GM12878 (cell line): ENCODE measurements around the gene SMCP. TPM values are rescaled to one million over a fixed set of nuclear protein-coding genes. Genes with fewer than 3 reads are reported as not detected.

Experiments used
- ATAC-seq: fragments of 200-7000 bp; cut with Tn5 transposase; 3 replicates; pipeline ENCODE4 v1.9.1; 2020; ENCODE audit warnings: mild to moderate bottlenecking, moderate library complexity
- BruUV-seq: library from RNA; stranded (reverse); fragments of 400-500 nt; replicated peaks from 2 replicates; lab custom pipeline; 2021; lab: Mats Ljungman, UMichigan
- CTCF ChIA-PET: fragments of 300-600 bp; sonication (Branson Sonifier 250); formaldehyde crosslinking; extraction: SDS; loops from one replicate; lab custom pipeline; 2021; ENCODE audit warnings: inconsistent platforms; lab: Yijun Ruan, JAX
- POLR2A ChIA-PET: fragments of 350-600 bp; formaldehyde crosslinking; extraction: SDS; loops from one replicate; lab custom pipeline; 2021; ENCODE audit warnings: inconsistent platforms; lab: Charles Lee
- RAD21 ChIA-PET: fragments of 300-600 bp; sonication (Branson Sonifier 250); formaldehyde crosslinking; loops from one replicate; lab custom pipeline; 2023; ENCODE audit warnings: antibody characterized with exemption; ENCODE audit not compliant: unreplicated experiment; lab: Charles Lee
- SMC1A ChIA-PET: fragments of 300-600 bp; sonication (Branson Sonifier 250); formaldehyde crosslinking; loops from one replicate; lab custom pipeline; 2023; ENCODE audit not compliant: unreplicated experiment, uncharacterized antibody; lab: Charles Lee
- DNase-seq: peaks from one replicate; pipeline ENCODE4 v3.0.0-alpha.2; 2011; ENCODE audit warnings: low read depth, low spot score
- FAIRE-seq: peaks from 3 replicates; lab custom pipeline; 2011; peaks lifted over from hg19 to GRCh38; lab: Jason Lieb, UNC
- H2AFZ ChIP-seq: 2 replicates; pipeline ENCODE4 v1.6.0; 2011; ENCODE audit warnings: low read depth, low read length, control low read depth; ENCODE audit not compliant: control insufficient read depth
- H3K27ac ChIP-seq: 2 replicates; pipeline ENCODE4 v1.5.1; 2011; ENCODE audit warnings: control low read depth; ENCODE audit not compliant: control insufficient read depth, insufficient read depth
- H3K27me3 ChIP-seq, 2 experiments: replicated peaks in 1 of 2; 2 replicates each; pipeline versions ENCODE4 v1.6.0 to v1.6.1; 2011; ENCODE audit warnings: low read length in 1 of 2; ENCODE audit not compliant: control insufficient read depth in 2 of 2, insufficient read depth in 2 of 2
- H3K36me3 ChIP-seq, 2 experiments: 2 replicates each; pipeline ENCODE4 v1.5.1; 2011; ENCODE audit warnings: low read length in 1 of 2; ENCODE audit not compliant: control insufficient read depth in 2 of 2, insufficient read depth in 2 of 2
- H3K4me1 ChIP-seq: 2 replicates; pipeline ENCODE4 v1.6.1; 2011; ENCODE audit warnings: mild to moderate bottlenecking, low read length, moderate library complexity, mixed read lengths; ENCODE audit not compliant: control insufficient read depth, insufficient read depth
- H3K4me2 ChIP-seq: 2 replicates; pipeline ENCODE4 v1.6.0; 2011; ENCODE audit warnings: control low read depth; ENCODE audit not compliant: control insufficient read depth, insufficient read depth
- H3K4me3 ChIP-seq: fragments of 200-600 bp; sonication (generic); 2 replicates; pipeline ENCODE4 v1.5.1; 2016
- H3K79me2 ChIP-seq: 2 replicates; pipeline ENCODE4 v1.6.0; 2011; ENCODE audit warnings: low read length; ENCODE audit not compliant: control insufficient read depth, insufficient read depth
- H3K9ac ChIP-seq: 2 replicates; pipeline ENCODE4 v1.8.0; 2011; ENCODE audit warnings: low read length, control low read depth, mixed read lengths; ENCODE audit not compliant: control insufficient read depth, insufficient read depth
- H3K9me3 ChIP-seq: replicated peaks from 3 replicates; pipeline ENCODE4 v1.5.1; 2011; ENCODE audit warnings: mild to moderate bottlenecking, low read length; ENCODE audit not compliant: control insufficient read depth, insufficient read depth
- H4K20me1 ChIP-seq: 2 replicates; pipeline ENCODE4 v1.6.0; 2011; ENCODE audit not compliant: control insufficient read depth, insufficient read depth
- ATF3 ChIP-seq: IDR thresholded peaks from 2 replicates; pipeline ENCODE4 v1.6.1; 2011; ENCODE audit warnings: low read depth, mild to moderate bottlenecking, low read length, moderate library complexity, borderline replicate concordance; ENCODE audit errors: extremely low read depth
- BACH1 ChIP-seq: fragments of 450-650 bp; IDR thresholded peaks from 2 replicates; pipeline ENCODE4 v1.6.1; 2017; ENCODE audit warnings: mild to moderate bottlenecking, borderline replicate concordance
- CBX5 ChIP-seq: sonication (generic); IDR thresholded peaks from 2 replicates; pipeline ENCODE4 v1.6.1; 2016; ENCODE audit warnings: low read depth, moderate library complexity, mild to moderate bottlenecking, inconsistent platforms
- CREM ChIP-seq: IDR thresholded peaks from 2 replicates; pipeline ENCODE4 v1.6.1; 2014; ENCODE audit warnings: antibody characterized with exemption, low read depth
- ESRRA ChIP-seq: IDR thresholded peaks from 2 replicates; pipeline ENCODE4 v1.6.1; 2012; ENCODE audit warnings: mild to moderate bottlenecking, low read length, improper control_type of control experiment
- GABPA ChIP-seq: IDR thresholded peaks from 2 replicates; pipeline ENCODE4 v1.6.1; 2014; ENCODE audit warnings: antibody characterized with exemption, low read depth, mild to moderate bottlenecking, inconsistent platforms
- IKZF2 ChIP-seq, 2 experiments: fragments of 450-650 bp; IDR thresholded peaks; 2 replicates each; pipeline ENCODE4 v1.6.1; 2017; ENCODE audit warnings: mild to moderate bottlenecking in 2 of 2, moderate library complexity in 2 of 2
- JUNB ChIP-seq: IDR thresholded peaks from 2 replicates; pipeline ENCODE4 v1.6.1; 2016; ENCODE audit warnings: antibody characterized with exemption, mild to moderate bottlenecking
- KLF5 ChIP-seq: fragments of 450-650 bp; IDR thresholded peaks from 2 replicates; pipeline ENCODE4 v1.6.1; 2014; ENCODE audit warnings: mild to moderate bottlenecking; ENCODE audit not compliant: partially characterized antibody
- MXI1 ChIP-seq: fragments of 150-350 bp; IDR thresholded peaks from 2 replicates; pipeline ENCODE4 v1.6.1; 2011; ENCODE audit warnings: low read depth, mild to moderate bottlenecking, inconsistent platforms, low read length, improper control_type of control experiment
- RELA ChIP-seq: fragments of 450-650 bp; IDR thresholded peaks from 2 replicates; pipeline ENCODE4 v1.8.0; 2014; ENCODE audit warnings: borderline replicate concordance; ENCODE audit not compliant: partially characterized antibody
- SIX5 ChIP-seq: IDR thresholded peaks from 2 replicates; pipeline ENCODE4 v1.6.1; 2011; ENCODE audit warnings: mild to moderate bottlenecking, low read depth, low read length, moderate library complexity; ENCODE audit not compliant: severe bottlenecking
- SMC3 ChIP-seq: IDR thresholded peaks from 2 replicates; pipeline ENCODE4 v1.6.1; 2011; ENCODE audit warnings: low read length, improper control_type of control experiment, borderline replicate concordance
- SRF ChIP-seq, 2 experiments: IDR thresholded peaks; 2 replicates each; pipeline ENCODE4 v1.6.1; 2011; ENCODE audit warnings: low read depth in 2 of 2, low read length in 2 of 2, mild to moderate bottlenecking in 1 of 2, moderate library complexity in 1 of 2
- TCF7 ChIP-seq: IDR thresholded peaks from 2 replicates; pipeline ENCODE4 v1.6.1; 2014; ENCODE audit warnings: antibody characterized with exemption, borderline replicate concordance
- ZNF274 ChIP-seq: IDR thresholded peaks from one replicate; pipeline ENCODE4 v1.8.0; 2011; ENCODE audit not compliant: insufficient read length, insufficient read depth
- WGBS: methylation state at CpG from one replicate; pipeline ENCODE4 v1.1.6; 2016; ENCODE audit warnings: low lambda C conversion rate; ENCODE audit not compliant: insufficient replicate concordance, insufficient coverage; ENCODE audit errors: missing lambda C conversion rate; 5-methylcytosine and 5-hydroxymethylcytosine counted together
- in situ Hi-C: fragments of 300-500 bp; cut with MboI; formaldehyde crosslinking; loops from 9 replicates; pipeline ENCODE4 v1.14.3; 2018; ENCODE audit warnings: mixed read lengths
- intact Hi-C: fragments of 100-400 bp; cut with micrococcal nuclease; formaldehyde crosslinking; loops from one replicate; pipeline ENCODE4 v1.14.2; 2022; ENCODE audit not compliant: unreplicated experiment
- polyA plus RNA-seq, 11 experiments: library from polyadenylated mRNA; depleted of rRNA in 4 of 11; unstranded in 6 of 11; stranded (reverse) in 5 of 11; fragments of >200 nt; fragmentation: Nextera tagmentation in 4 of 11; fragmentation: Illumina TruSeq in 1 of 11; extraction: Ambion mirVana in 4 of 11; extraction: Trizol in 1 of 11; gene quantifications; 1 replicate in 1 of 11; 2 replicates in 10 of 11; pipeline versions ENCODE4 v1.2.1 to v1.2.3, GENCODE V29; 2011 to 2016; ENCODE audit warnings: inconsistent platforms in 2 of 11, missing spikeins in 2 of 11, low read depth in 1 of 11
- total RNA-seq, 4 experiments: library from RNA; depleted of rRNA in 3 of 4; stranded (reverse); fragments of >200 nt in 3 of 4; fragmentation: Illumina TruSeq in 1 of 4; extraction: Trizol in 1 of 4; gene quantifications; 2 replicates each; pipeline versions ENCODE4 v1.2.1 to v1.2.3, GENCODE V29; 2013 to 2021

The SMCP gene
- total and polyA plus RNA-seq, 10 of the 15 experiments (the other 5 are each of a cell fraction or from before 2014, with no cell fraction given): 0.16 to 0.69 (median 0.27) TPM; not detected in 7

DNA sequence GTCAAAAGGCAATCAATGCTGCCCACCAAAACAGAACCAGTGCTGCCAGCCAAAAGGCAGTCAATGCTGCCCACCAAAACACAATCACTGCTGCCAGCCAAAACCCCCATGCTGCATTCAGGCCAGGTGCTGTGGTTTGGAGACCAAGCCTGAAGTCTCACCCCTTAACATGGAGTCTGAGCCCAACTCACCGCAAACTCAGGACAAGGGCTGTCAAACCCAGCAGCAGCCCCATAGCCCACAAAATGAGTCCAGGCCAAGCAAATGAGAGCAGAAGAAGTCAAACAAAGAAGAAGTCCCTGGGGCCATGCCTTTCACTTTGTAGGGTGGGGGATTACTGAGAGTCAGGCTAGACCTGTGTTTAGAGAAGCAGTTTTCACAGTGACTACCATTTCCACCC, 6.4 kb downstream of the SMCP start:
- H4K20me1 ChIP-seq: no peaks in the 10 kb centered on the region
- ATAC-seq (peak; percentile 41), FAIRE-seq (no peak), DNase-seq (no peak)
- peaks cover 38% of the 10 kb centered on the region for H3K4me1 ChIP-seq
- TF ChIP-seq SRF (IDR thresholded peaks at IDR 0.05; ENCODE audit: low read depth in 2 of 2, low read length in 2 of 2): no peak
- TF ChIP-seq CREM: 0 out of 2 replicates have a peak, but pooled peaks have one; percentile 5
- no peak overlapping the region for H3K4me3 ChIP-seq
- no peaks in the 10 kb centered on the region for H3K36me3 ChIP-seq
- no TSS peak for BruUV-seq
- peak overlapping the region; percentile 39; the same call in 1 of the 2 replicates for H3K27ac ChIP-seq
- no peak overlapping the region for H3K9ac ChIP-seq
- no peak overlapping the region for H3K4me2 ChIP-seq
- H3K79me2 ChIP-seq: no peaks in the 10 kb centered on the region
- POLR2A ChIA-PET: interaction anchor here (0.6 kb wide), 1 partner anchor 613 kb away, joined by 4 read pairs; no protein-coding TSS in a partner anchor
- RAD21 ChIA-PET: interaction anchor here (1.1 to 1.8 kb wide), 2 partner anchors 12 to 24 kb away, joined by 3 to 5 read pairs; partner anchors contain the start of gene IVL
- SMC1A ChIA-PET: interaction anchor here (0.8 kb wide), 2 partner anchors 20 to 25 kb away, joined by 3 read pairs; no protein-coding TSS in a partner anchor
- H3K27me3 ChIP-seq: no peaks in the 10 kb centered on the region
- in situ Hi-C loops: no loop called here
- H2AFZ ChIP-seq: no peak overlapping the region; the same call in none of the 2 replicates
- WGBS: 100% methylated on average over 1 of the region's 1 CpG
- no peaks in the 10 kb centered on the region for H3K9me3 ChIP-seq
- CTCF ChIA-PET: interaction anchor here (1.0 to 1.7 kb wide), 4 partner anchors 14 to 396 kb away, joined by 3 to 5 read pairs (median 4); no protein-coding TSS in a partner anchor
- intact Hi-C loops: no loop called here

DNA sequence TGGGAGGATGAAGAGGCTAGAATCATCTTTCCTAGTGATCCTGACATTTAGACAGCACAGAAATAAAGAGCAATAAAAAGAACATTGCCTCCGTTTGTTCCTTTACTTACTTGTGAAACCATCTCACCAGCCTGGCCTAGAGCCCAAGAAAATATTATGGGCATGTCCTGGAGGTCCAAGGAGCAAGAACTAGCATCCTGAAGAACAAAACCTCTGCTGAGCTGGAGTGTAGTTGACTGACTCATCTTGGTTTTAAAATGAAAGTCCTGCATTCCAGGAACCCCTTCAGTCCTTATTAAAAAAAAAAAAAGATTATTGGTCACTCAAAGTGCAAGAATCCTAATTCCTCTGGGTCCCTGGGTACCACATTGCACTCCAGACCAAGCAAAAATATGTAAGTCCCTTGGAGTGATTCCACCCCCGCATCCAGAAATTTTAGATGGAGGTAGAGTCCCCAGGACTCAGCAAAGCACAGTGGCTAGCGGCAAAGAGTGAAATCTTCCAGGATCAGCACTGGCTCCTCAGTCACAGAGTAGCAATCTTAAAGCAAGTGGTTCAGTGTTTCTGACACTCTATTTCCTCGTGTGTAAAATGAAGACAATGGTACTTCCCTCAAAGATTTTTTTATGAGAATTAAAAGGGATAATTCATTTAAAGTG, 7.0 kb downstream of the SMCP start:
- SMC1A ChIA-PET: interaction anchor here (0.8 kb wide), 1 partner anchor 20 kb away, joined by 3 read pairs; no protein-coding TSS in a partner anchor
- 41% methylated on average over 4 of the region's 4 CpGs for WGBS
- POLR2A ChIA-PET: no interaction called here
- H3K9me3 ChIP-seq: no peaks in the 10 kb centered on the region
- H3K36me3 ChIP-seq: no peaks in the 10 kb centered on the region
- DNase-seq (no peak), ATAC-seq (no peak), FAIRE-seq (no peak)
- H3K4me3 ChIP-seq: no peak overlapping the region
- peaks cover 32% of the 10 kb centered on the region for H3K4me1 ChIP-seq
- H3K27me3 ChIP-seq: no peaks in the 10 kb centered on the region
- H3K79me2 ChIP-seq: no peaks in the 10 kb centered on the region
- no peak overlapping the region for H3K4me2 ChIP-seq
- H3K27ac ChIP-seq: no peak overlapping the region
- intact Hi-C loops: no loop called here
- RAD21 ChIA-PET: no interaction called here
- in situ Hi-C loops: no loop called here
- no peak overlapping the region for H3K9ac ChIP-seq
- CTCF ChIA-PET: interaction anchor here (1.0 to 1.7 kb wide), 3 partner anchors 15 to 396 kb away, joined by 3 to 4 read pairs (median 3); no protein-coding TSS in a partner anchor
- no peaks in the 10 kb centered on the region for H4K20me1 ChIP-seq
- BruUV-seq: no TSS peak
- no peak overlapping the region; the same call in 1 of the 2 replicates for H2AFZ ChIP-seq
- TF ChIP-seq CBX5 (no peak), ESRRA (no peak), RELA (no peak), IKZF2 (IDR thresholded peaks at IDR 0.05) (no peak), GABPA (no peak), TCF7 (no peak), BACH1 (no peak), JUNB (no peak), ZNF274 (no peak), MXI1 (no peak), KLF5 (no peak), SIX5 (no peak), ATF3 (no peak), SMC3 (no peak)
